Sigmoid colon (tissue), 7 donors: ENCODE data around the gene OSMR. TPM values are rescaled to one million over a fixed set of nuclear protein-coding genes. Genes with fewer than 3 reads are reported as not detected.

Experiments used
- DNase-seq: peaks from one replicate; pipeline ENCODE4 v3.0.0-alpha.2; 2019
- H3K27ac ChIP-seq, 4 donors: fragments of 200-600 bp; sonication (generic); one replicate each; pipeline ENCODE4 v1.5.1; 2016 to 2019; ENCODE audit warnings: mild to moderate bottlenecking in 1 of 4
- H3K27me3 ChIP-seq, 3 donors: fragments of 200-600 bp; sonication (generic); one replicate each; pipeline ENCODE4 v1.5.1; 2019; ENCODE audit warnings: mild to moderate bottlenecking in 1 of 3
- H3K36me3 ChIP-seq, 4 donors: fragments of 200-600 bp; sonication (generic); one replicate each; pipeline ENCODE4 v1.5.1; 2016 to 2019
- H3K4me1 ChIP-seq, 4 donors: fragments of 200-600 bp; sonication (generic); one replicate each; pipeline ENCODE4 v1.5.1; 2017 to 2019
- H3K4me3 ChIP-seq, 4 donors: fragments of 200-600 bp; sonication (generic); one replicate each; pipeline ENCODE4 v1.5.1; 2017 to 2019; ENCODE audit warnings: mild to moderate bottlenecking in 2 of 4, moderate library complexity in 1 of 4
- H3K9me3 ChIP-seq, 4 donors: fragments of 200-600 bp in 3 of 4; sonication (generic) in 3 of 4; one replicate each; pipeline versions ENCODE4 v1.5.1 to v1.6.1; 2013 to 2019
- CTCF ChIP-seq, 4 experiments: fragments of 450-650 bp in 3 of 4; fragments of 200-600 bp in 1 of 4; IDR thresholded peaks; one replicate each; pipeline ENCODE4 v1.5.1; 2016 to 2019; ENCODE audit warnings: antibody characterized with exemption in 4 of 4, mild to moderate bottlenecking in 3 of 4, moderate library complexity in 2 of 4
- EP300 ChIP-seq, 4 donors: sonication (generic); formaldehyde crosslinking; IDR thresholded peaks; one replicate each; pipeline ENCODE4 v1.6.1; 2017; ENCODE audit warnings: antibody characterized with exemption in 4 of 4
- POLR2A ChIP-seq, 2 donors: fragments of 450-650 bp; IDR thresholded peaks; one replicate each; pipeline ENCODE4 v1.6.1; 2016; ENCODE audit warnings: antibody characterized with exemption in 2 of 2, mild to moderate bottlenecking in 2 of 2, moderate library complexity in 2 of 2
- POLR2AphosphoS5 ChIP-seq, 4 donors: sonication (generic); formaldehyde crosslinking; IDR thresholded peaks; one replicate each; pipeline ENCODE4 v1.6.1; 2017; ENCODE audit warnings: antibody characterized with exemption in 4 of 4
- WGBS, 2 donors: extraction: QIAGEN DNeasy Blood & Tissue Kit; methylation state at CpG; one replicate each; pipeline ENCODE4 v1.1.7; 2013; 5-methylcytosine and 5-hydroxymethylcytosine counted together
- intact Hi-C: fragments of 100-400 bp; cut with DNase I; formaldehyde crosslinking; loops from one replicate; pipeline ENCODE4 v1.15.1; 2023
- polyA plus RNA-seq, 3 donors: library from polyadenylated mRNA; stranded (reverse); fragments of 200-250 nt; gene quantifications; one replicate each; pipeline ENCODE4 v1.2.3, GENCODE V29; 2013
- total RNA-seq, 4 donors: library from RNA; depleted of rRNA; stranded (reverse); fragments of >200 nt; gene quantifications; one replicate each; pipeline ENCODE4 v1.1.0, GENCODE V29; 2016
- donor health status: healthy with polysubstance abuse.
- donor health status: Bipolar disorder and iron deficiency.
- donor health status: healthy.

The OSMR gene
- total and polyA plus RNA-seq, 7 donors = 0.60 to 65.3 (median 18.5) TPM

- H3K27me3 ChIP-seq = no peaks in the 10 kb centered on the region
- no peak overlapping the region for H3K4me3 ChIP-seq
- intact Hi-C loops = no loop called here
- TF ChIP-seq POLR2AphosphoS5 (IDR thresholded peaks at IDR 0.05) = no peak
- no peak for TF ChIP-seq EP300 (IDR thresholded peaks at IDR 0.05)
- no peak for TF ChIP-seq CTCF (IDR thresholded peaks at IDR 0.05)
- TF ChIP-seq POLR2A (IDR thresholded peaks at IDR 0.05) = no peak
- no peaks in the 10 kb centered on the region for H3K4me1 ChIP-seq
- H3K36me3 ChIP-seq = no peaks in the 10 kb centered on the region
- no peaks in the 10 kb centered on the region for H3K9me3 ChIP-seq
- no peak overlapping the region for H3K27ac ChIP-seq
- DNase-seq = no peak
- WGBS, 2 donors = 62 to 92% methylated on average over 2 of the region's 2 CpGs
Measured at GRCh38 chr5:38837932-38838331, 7.9 kb upstream of the OSMR start.

- H3K36me3 ChIP-seq = no peaks in the 10 kb centered on the region
- H3K27ac ChIP-seq = peak overlapping the region in 1 of 4 donors; percentile 97
- intact Hi-C loops = loop anchor here (2.0 kb wide), 1 partner anchor 287 kb away; the partner anchor contains the start of gene LIFR
- H3K4me3 ChIP-seq = no peak overlapping the region
- 87 to 91% methylated on average over 1 of the region's 1 CpG for WGBS, 2 donors
- TF ChIP-seq EP300 (IDR thresholded peaks at IDR 0.05) (no peak), POLR2AphosphoS5 (IDR thresholded peaks at IDR 0.05) (no peak), POLR2A (IDR thresholded peaks at IDR 0.05) (no peak), CTCF (IDR thresholded peaks at IDR 0.05) (no peak)
- no peaks in the 10 kb centered on the region for H3K9me3 ChIP-seq
- DNase-seq = no peak
- H3K4me1 ChIP-seq = peaks cover 0 to 35% (median 28%) of the 10 kb centered on the region in 4 donors
- no peaks in the 10 kb centered on the region for H3K27me3 ChIP-seq
Measured at GRCh38 chr5:38843665-38844064, 2.1 kb upstream of the OSMR start.

- peak overlapping the region; percentile 88 to 97 (median 94) for H3K27ac ChIP-seq
- H3K4me3 ChIP-seq = peak overlapping the region; percentile 62 to 88 (median 88)
- DNase-seq = no peak
- no peaks in the 10 kb centered on the region for H3K27me3 ChIP-seq
- peaks cover 0 to 3% (median 0%) of the 10 kb centered on the region in 4 donors for H3K36me3 ChIP-seq
- H3K4me1 ChIP-seq = peaks cover 0 to 53% (median 35%) of the 10 kb centered on the region in 4 donors
- intact Hi-C loops = loop anchor here (2.0 to 5.0 kb wide), 2 partner anchors 76 to 228 kb away; partner anchors contain the start of gene RICTOR
- no peak for TF ChIP-seq POLR2A (IDR thresholded peaks at IDR 0.05)
- TF ChIP-seq CTCF (IDR thresholded peaks at IDR 0.05) = no peak
- TF ChIP-seq POLR2AphosphoS5 (IDR thresholded peaks at IDR 0.05) = no peak
- TF ChIP-seq EP300 (IDR thresholded peaks at IDR 0.05) = no peak
- 26 to 32% methylated on average over 24 of the region's 24 CpGs for WGBS, 2 donors
- H3K9me3 ChIP-seq = no peaks in the 10 kb centered on the region
Measured at GRCh38 chr5:38846379-38847011, 683 bp downstream of the OSMR start.

- Histone ChIP-seq H3K36me3 (peaks cover 0 to 6% (median 2%) of the 10 kb centered on the region in 4 donors), H3K4me3 (peak overlapping the region in 3 of 4 donors; percentile 62 to 88 (median 88)), H3K9me3 (no peaks in the 10 kb centered on the region), H3K27ac (peak overlapping the region; percentile 88 to 97 (median 94)), H3K4me1 (peaks cover 0 to 53% (median 35%) of the 10 kb centered on the region in 4 donors), H3K27me3 (no peaks in the 10 kb centered on the region)
- DNase-seq = no peak
- TF ChIP-seq CTCF (IDR thresholded peaks at IDR 0.05) = no peak
- TF ChIP-seq POLR2AphosphoS5 (IDR thresholded peaks at IDR 0.05) = no peak
- no peak for TF ChIP-seq POLR2A (IDR thresholded peaks at IDR 0.05)
- TF ChIP-seq EP300 (IDR thresholded peaks at IDR 0.05) = no peak
- intact Hi-C loops = loop anchor here (2.0 to 5.0 kb wide), 2 partner anchors 75 to 227 kb away; partner anchors contain the start of gene RICTOR
- 60 to 61% methylated on average over 9 of the region's 9 CpGs for WGBS, 2 donors
Measured at GRCh38 chr5:38847559-38848347, 1.9 kb downstream of the OSMR start.
